Peyer's patch (tissue), 4 donors: ENCODE data around the gene SRGAP1.

Experiments used
- POLR2A ChIP-seq, 2 donors: fragments of 450-650 bp; IDR thresholded peaks; one replicate each; pipeline ENCODE4 v1.5.1; 2017; ENCODE audit warnings: antibody characterized with exemption in 2 of 2, mild to moderate bottlenecking in 2 of 2, moderate library complexity in 2 of 2
- TF ChIP-seq, protein P1 (sequence below), 6 experiments: fragments of 450-650 bp in 4 of 6; fragments of 200-600 bp in 2 of 6; sonication (generic) in 1 of 6; IDR thresholded peaks; one replicate each; pipeline ENCODE4 v1.5.1; 2017 to 2019; ENCODE audit warnings: antibody characterized with exemption in 6 of 6, mild to moderate bottlenecking in 3 of 6, moderate library complexity in 1 of 6

DNA sequence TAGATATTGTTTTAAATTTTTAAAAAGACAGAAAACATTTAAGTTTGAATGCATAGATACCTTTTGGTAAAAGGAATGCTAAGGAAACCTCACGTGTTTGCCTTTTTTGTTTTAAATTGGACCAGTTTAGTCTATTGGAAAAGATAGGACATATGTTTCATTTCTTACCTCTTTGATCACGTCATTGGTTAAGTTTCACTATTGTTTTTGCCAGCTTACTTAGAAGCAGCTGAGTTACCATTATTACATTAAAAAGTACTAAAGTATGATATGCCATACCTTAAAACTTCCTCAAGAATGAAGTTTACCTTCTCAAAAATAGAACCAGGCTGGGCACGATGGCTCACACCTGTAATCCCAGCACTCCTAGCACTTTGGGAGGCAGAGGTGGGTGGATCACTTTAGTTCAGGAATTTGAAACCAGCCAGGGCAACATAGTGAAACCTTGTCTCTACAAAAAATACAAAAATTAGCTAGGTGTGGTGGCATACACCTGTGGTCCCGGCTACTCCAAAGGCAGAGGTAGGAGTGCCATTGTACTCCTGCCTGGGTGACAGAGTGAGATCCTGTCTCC, 54.4 kb downstream of the SRGAP1 start:
- TF ChIP-seq, protein P1, sequence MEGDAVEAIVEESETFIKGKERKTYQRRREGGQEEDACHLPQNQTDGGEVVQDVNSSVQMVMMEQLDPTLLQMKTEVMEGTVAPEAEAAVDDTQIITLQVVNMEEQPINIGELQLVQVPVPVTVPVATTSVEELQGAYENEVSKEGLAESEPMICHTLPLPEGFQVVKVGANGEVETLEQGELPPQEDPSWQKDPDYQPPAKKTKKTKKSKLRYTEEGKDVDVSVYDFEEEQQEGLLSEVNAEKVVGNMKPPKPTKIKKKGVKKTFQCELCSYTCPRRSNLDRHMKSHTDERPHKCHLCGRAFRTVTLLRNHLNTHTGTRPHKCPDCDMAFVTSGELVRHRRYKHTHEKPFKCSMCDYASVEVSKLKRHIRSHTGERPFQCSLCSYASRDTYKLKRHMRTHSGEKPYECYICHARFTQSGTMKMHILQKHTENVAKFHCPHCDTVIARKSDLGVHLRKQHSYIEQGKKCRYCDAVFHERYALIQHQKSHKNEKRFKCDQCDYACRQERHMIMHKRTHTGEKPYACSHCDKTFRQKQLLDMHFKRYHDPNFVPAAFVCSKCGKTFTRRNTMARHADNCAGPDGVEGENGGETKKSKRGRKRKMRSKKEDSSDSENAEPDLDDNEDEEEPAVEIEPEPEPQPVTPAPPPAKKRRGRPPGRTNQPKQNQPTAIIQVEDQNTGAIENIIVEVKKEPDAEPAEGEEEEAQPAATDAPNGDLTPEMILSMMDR (IDR thresholded peaks at IDR 0.05), result no peak
- no peak for TF ChIP-seq POLR2A (IDR thresholded peaks at IDR 0.05)
